ENCODE data around the gene SLC30A10. TPM values are rescaled to one million over a fixed set of nuclear protein-coding genes. Genes with fewer than 3 reads are reported as not detected.
"Not testable (repeated sequence)": the region's sequence is repeated elsewhere in the genome, so short reads cannot be mapped to it uniquely, and the experiment has no call there.

Gene SLC30A10
- total RNA-seq: not detected

DNA sequence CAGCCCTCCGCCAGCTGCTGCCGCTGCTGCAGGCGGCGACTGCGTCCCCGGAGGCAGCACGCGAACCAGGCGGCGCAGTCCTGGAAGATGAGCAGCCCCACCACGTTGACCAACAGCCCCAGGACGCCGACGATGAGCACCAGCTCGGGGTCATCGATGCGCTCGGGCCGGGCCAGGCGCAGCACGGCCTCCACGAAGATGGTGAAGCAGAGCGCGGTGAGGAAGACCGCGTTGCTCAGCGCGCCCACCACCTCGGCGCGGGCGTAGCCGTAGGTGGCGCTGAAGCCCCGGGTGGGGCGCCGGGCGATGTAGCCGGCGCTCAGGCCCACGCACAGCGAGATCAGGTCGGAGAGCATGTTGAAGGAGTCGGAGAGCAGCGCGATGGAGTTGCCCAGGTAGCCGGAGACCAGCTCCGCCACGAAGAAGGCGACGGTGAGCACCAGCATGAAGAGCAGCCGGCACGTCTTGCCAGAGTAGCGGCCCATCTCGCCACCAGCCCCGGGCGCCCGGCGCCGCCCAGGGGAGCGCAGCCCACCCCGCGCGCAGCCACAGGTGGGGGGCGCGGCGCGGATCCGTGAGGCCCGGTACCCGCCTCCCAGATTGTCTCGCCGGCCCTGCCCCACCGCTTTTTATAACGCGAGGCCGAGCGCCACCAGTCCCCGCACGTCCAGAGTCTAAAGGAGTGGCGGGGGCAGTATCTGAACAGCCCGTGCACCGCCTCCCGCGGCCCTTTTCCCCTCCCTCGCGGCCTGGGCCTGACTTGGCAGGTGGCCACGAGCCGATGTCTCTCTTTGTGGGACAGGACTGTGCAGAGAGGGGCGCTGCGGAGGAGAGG lies at the start of gene SLC30A10:
TSS of gene SLC30A10 (minus strand) at position 602 of the 835 bp plus-strand sequence. CDS start at position 485, 117 bp downstream.
- Mint-ChIP-seq H3K27me3 (ENCODE audit: low read depth) (peaks cover 50% of the 10 kb centered on the region), H3K4me1 (ENCODE audit: low read depth) (peaks cover 12% of the 10 kb centered on the region), H3K4me3 (peak within 1 kb of the TSS; percentile 56), H3K9me3 (no peaks in the 10 kb centered on the region), H3K36me3 (ENCODE audit: insufficient read depth) (no peaks in the 10 kb centered on the region)
- ATAC-seq (peak; percentile 54), DNase-seq (no peak)

DNA sequence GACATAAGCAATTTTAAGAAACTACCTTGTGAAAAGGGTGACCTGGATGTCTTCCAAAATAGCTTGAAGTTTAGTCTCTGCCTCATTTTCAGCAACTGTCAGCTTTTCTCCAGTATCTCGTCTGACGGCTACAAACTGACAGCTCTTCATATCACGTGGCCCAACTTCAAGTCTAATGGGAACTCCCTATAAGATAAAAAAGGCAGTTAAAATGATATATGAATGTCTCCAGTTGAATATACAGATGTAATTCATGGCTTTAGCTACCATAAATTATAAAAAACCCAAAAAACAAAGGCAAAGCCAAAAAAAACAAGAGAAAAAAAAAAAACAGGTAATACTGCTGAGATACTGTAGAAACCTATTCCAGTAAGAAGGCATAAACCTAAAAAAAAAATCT lies 44.9 kb upstream of the SLC30A10 start:
- Mint-ChIP-seq H3K4me3 (no peak overlapping the region), H3K4me1 (ENCODE audit: low read depth) (no peaks in the 10 kb centered on the region), H3K9me3 (no peaks in the 10 kb centered on the region), H3K27me3 (ENCODE audit: low read depth) (no peaks in the 10 kb centered on the region), H3K36me3 (ENCODE audit: insufficient read depth) (peaks cover 54% of the 10 kb centered on the region)
- no peak for ATAC-seq
- no peak for DNase-seq

DNA sequence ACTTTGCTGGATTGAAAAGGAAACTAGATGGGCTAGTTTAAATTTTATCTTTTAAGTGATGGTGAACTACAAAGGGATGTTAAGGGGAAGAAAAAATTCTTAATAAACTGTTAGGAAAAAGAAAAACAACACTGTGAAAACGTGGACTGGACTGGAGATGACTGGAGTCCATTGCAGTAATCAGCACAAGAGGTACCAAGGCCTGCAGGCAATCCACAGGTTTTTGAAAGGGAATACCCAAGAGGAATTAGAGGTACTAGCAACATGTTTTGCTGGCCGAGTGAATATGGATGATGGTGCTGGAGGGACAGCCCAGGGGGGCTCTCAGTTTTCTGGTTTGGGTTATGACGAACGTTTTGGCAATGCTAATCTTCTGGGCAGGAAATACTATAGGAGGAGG lies 39.0 kb upstream of the SLC30A10 start:
- H3K27me3 Mint-ChIP-seq (ENCODE audit: low read depth): no peaks in the 10 kb centered on the region
- H3K4me1 Mint-ChIP-seq (ENCODE audit: low read depth): no peaks in the 10 kb centered on the region
- H3K9me3 Mint-ChIP-seq: no peaks in the 10 kb centered on the region
- ATAC-seq: no peak
- no peak for DNase-seq
- H3K36me3 Mint-ChIP-seq (ENCODE audit: insufficient read depth): peaks cover 33% of the 10 kb centered on the region
- H3K4me3 Mint-ChIP-seq: no peak overlapping the region

DNA sequence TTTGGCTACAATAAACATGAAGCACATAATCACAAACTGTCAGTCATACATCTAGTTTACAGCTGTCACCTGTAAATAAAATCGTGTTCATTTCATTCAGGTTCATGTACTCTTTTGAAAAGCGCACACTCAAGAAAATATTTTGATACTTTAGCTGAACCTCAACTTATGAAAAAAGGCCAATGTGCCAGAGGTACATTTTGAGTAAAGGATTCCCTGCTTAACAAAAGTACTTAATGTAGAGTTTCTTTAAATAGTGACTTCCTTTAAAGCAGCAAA lies 37.7 kb upstream of the SLC30A10 start:
- peaks cover 31% of the 10 kb centered on the region for H3K36me3 Mint-ChIP-seq (ENCODE audit: insufficient read depth)
- DNase-seq: no peak
- no peak overlapping the region for H3K4me3 Mint-ChIP-seq
- ATAC-seq: no peak
- H3K27me3 Mint-ChIP-seq (ENCODE audit: low read depth): no peaks in the 10 kb centered on the region
- H3K9me3 Mint-ChIP-seq: no peaks in the 10 kb centered on the region
- H3K4me1 Mint-ChIP-seq (ENCODE audit: low read depth): no peaks in the 10 kb centered on the region

DNA sequence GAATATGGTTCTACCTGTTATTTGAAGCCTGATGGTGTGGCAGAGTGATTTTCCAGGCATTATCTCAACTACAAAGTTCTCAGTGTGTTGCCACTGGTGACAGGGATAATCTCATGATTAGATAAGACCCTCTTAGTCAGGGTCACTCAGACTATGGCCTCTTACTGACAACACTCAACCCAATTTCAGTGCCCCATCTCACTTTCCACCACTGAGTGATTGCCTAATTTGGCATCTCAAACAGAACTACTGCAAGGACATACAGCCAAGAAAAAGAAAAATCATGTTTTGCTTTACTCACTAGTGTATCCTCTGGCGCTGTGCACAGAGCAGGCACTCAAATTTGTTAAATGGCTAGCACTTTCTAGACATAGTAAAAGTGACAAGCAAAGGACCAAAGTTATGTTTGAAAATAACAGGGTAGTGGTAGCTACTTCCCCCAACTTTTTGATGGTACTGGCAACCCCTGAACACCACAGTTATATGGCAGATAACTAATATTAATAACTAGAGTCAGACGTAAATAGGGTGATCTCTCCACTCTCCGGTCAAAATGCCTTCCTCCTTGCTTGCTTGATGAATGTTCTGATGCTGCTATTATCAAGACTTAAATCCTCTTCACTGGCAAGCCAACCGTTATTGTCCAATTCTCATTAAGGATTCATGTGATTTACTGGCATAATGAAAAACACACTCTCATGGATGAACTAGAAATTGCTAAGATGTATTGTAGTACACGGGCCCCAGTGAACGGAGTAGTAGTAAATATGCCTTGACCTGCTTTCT lies 37.1 kb upstream of the SLC30A10 start:
- H3K36me3 Mint-ChIP-seq (ENCODE audit: insufficient read depth): peaks cover 27% of the 10 kb centered on the region
- no peak overlapping the region for H3K4me3 Mint-ChIP-seq
- no peak for ATAC-seq
- H3K27me3 Mint-ChIP-seq (ENCODE audit: low read depth): no peaks in the 10 kb centered on the region
- no peak for DNase-seq
- no peaks in the 10 kb centered on the region for H3K9me3 Mint-ChIP-seq
- H3K4me1 Mint-ChIP-seq (ENCODE audit: low read depth): no peaks in the 10 kb centered on the region

DNA sequence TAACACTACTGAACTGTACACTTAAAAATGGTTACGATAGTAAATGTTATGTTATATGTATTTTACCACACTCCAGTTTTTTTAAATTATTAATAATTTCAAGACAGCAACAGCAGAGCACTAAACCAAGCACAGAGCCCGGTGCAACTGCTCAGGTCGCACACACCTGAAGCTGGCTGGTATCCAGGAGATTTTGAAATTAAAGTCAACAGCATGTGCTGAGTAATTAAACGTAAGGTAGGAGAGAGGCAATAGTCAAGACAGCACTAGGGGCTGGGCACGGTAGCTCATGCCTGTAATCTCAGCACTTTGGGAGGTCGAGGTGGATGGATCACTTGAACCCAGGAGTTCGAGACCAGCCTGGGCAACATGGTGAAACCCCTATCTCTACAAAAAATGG lies 35.1 kb upstream of the SLC30A10 start:
- H3K4me3 Mint-ChIP-seq: no peak overlapping the region
- DNase-seq: no peak
- H3K27me3 Mint-ChIP-seq (ENCODE audit: low read depth): no peaks in the 10 kb centered on the region
- ATAC-seq: no peak
- H3K9me3 Mint-ChIP-seq: no peaks in the 10 kb centered on the region
- H3K36me3 Mint-ChIP-seq (ENCODE audit: insufficient read depth): peaks cover 16% of the 10 kb centered on the region
- no peaks in the 10 kb centered on the region for H3K4me1 Mint-ChIP-seq (ENCODE audit: low read depth)

DNA sequence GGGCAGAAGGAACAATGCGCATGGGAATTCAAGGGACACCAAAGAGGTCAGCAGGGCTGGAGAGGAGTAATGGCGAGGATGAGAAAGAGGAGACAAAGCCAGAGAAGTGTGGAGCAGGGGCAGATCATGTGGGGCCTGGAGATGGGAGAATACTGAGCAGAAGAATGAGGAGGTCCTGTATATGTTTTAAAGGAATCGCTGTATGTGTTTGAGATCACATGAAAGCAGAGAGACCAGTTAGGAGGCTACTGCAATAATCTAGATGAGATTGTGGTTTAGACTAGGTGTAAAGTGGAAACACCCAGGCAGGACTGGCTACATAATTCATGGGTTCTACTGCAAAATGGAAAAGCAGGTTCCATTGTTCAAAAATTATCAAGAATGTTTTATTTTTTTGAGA lies 33.3 kb upstream of the SLC30A10 start:
- H3K4me1 Mint-ChIP-seq (ENCODE audit: low read depth): no peaks in the 10 kb centered on the region
- H3K9me3 Mint-ChIP-seq: no peaks in the 10 kb centered on the region
- no peak for ATAC-seq
- no peaks in the 10 kb centered on the region for H3K27me3 Mint-ChIP-seq (ENCODE audit: low read depth)
- no peak for DNase-seq
- H3K4me3 Mint-ChIP-seq: no peak overlapping the region
- H3K36me3 Mint-ChIP-seq (ENCODE audit: insufficient read depth): no peaks in the 10 kb centered on the region

DNA sequence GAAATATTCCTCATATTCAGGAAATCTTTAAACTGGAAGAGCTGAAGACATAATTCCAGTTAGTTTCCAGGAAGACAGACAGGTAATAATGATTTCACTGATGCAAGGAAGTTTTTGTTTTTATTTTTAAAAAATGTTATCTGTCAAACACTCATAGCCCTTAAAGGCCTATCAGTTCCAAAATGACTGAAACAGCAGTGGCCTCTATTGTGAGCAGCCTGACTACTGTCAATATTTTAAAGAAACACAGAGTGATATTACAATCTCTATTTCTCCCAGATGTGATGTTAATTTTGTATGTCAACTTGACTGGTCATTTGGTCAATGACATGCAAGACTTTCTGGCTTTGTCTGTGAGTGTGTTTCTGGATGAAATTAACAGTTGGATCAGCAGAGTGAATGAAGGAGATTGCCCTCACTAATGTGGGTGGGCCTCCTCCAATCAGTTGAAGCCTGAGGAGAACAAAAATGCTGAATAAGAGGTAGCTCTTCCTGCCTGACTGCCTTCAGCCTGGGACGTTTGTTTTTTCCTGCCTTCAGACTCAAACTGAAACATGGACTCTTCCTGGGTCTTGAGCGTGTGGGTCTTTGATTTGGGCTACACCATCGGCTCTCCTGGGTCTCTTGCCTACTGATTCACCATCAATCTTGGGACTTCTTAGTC lies 31.3 kb upstream of the SLC30A10 start:
- DNase-seq: no peak
- Mint-ChIP-seq H3K4me1 (ENCODE audit: low read depth) (no peaks in the 10 kb centered on the region), H3K36me3 (ENCODE audit: insufficient read depth) (no peaks in the 10 kb centered on the region), H3K9me3 (no peaks in the 10 kb centered on the region), H3K27me3 (ENCODE audit: low read depth) (no peaks in the 10 kb centered on the region), H3K4me3 (no peak overlapping the region)
- ATAC-seq: no peak

DNA sequence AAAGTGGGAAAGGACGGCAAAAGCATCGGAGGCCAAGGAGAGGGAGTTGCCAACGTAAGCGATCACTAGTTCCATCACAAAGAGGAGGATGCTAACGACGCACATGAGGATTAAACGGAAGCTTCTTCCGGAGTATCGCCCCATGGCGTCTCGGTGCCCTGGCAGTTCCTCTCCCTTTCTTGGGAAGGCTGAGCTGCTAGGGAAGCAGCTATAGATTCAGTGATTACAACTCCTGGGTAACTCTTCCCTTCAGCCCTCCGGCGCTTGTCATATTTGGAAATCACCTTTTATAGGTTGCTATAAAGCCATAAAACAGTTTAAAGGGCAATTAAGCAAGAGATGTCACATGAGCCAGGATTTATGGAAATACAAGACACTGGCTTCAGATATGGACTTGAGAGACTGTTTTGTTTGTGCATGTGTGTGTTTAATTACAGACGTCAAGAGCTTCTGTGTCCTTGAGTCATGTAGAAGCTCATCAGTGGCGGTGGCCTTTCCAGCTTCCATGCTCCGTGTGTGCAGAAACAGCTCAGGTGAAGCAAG lies 30.6 kb upstream of the SLC30A10 start:
- Mint-ChIP-seq H3K27me3 (ENCODE audit: low read depth) (no peaks in the 10 kb centered on the region), H3K4me1 (ENCODE audit: low read depth) (no peaks in the 10 kb centered on the region), H3K9me3 (no peaks in the 10 kb centered on the region), H3K4me3 (no peak overlapping the region), H3K36me3 (ENCODE audit: insufficient read depth) (no peaks in the 10 kb centered on the region)
- ATAC-seq (no peak), DNase-seq (no peak)

DNA sequence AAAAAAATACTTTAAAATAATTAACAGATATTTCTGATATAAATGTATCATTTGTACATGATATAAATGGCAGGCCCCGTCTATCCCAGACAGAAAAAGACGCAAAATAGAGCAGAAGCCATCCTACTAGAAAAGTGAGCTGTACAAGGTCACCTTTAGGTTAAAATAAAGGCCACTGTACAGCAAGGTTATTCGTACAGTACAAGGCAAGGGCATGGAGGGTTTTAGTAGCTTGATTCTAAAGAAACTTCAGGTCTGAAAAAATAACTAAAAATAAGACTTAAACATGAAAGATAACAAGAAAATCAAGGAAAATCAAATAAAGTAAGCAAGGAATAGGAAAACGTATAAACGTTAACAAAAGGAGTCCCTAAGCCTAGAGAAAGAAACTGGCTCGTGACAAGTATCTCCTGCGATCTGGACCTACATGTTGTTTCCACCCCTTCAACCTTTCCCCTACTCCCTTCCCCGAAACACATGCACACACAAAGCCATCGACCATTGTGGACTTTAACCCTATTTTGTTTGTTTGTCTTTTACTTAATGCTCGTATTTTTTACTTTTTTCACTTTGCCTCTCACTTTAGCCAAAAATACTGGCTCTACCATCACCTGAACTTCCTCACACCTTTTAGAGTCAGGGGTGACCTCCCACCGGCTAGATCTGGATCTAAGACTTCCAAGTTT lies 26.5 kb upstream of the SLC30A10 start:
- ATAC-seq: no peak
- H3K4me3 Mint-ChIP-seq: no peak overlapping the region
- H3K36me3 Mint-ChIP-seq (ENCODE audit: insufficient read depth): no peaks in the 10 kb centered on the region
- no peak for DNase-seq
- no peaks in the 10 kb centered on the region for H3K27me3 Mint-ChIP-seq (ENCODE audit: low read depth)
- H3K9me3 Mint-ChIP-seq: no peaks in the 10 kb centered on the region
- no peaks in the 10 kb centered on the region for H3K4me1 Mint-ChIP-seq (ENCODE audit: low read depth)

DNA sequence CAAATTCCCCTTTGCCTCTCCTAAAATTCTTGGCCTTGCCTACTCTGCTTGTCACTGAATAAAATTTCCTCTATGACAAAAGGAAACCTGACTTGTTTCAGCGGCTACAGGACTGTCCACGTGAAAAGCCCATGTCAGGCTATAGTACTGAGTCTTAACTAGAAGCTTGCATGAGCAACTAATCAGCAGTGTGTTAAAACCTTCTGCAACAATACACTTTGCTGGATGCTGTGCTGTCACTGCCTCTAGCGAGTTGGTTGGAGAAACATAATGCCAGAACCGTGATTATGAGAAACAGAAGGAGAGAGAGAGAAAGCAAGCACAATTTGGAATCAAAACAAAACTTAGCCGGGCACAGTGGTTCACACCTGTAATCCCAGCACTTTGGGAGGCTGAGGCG lies 25.7 kb upstream of the SLC30A10 start:
- ATAC-seq (no peak), DNase-seq (no peak)
- Mint-ChIP-seq H3K4me3 (no peak overlapping the region), H3K27me3 (ENCODE audit: low read depth) (peaks cover 1% of the 10 kb centered on the region), H3K36me3 (ENCODE audit: insufficient read depth) (no peaks in the 10 kb centered on the region), H3K4me1 (ENCODE audit: low read depth) (no peaks in the 10 kb centered on the region), H3K9me3 (no peaks in the 10 kb centered on the region)

DNA sequence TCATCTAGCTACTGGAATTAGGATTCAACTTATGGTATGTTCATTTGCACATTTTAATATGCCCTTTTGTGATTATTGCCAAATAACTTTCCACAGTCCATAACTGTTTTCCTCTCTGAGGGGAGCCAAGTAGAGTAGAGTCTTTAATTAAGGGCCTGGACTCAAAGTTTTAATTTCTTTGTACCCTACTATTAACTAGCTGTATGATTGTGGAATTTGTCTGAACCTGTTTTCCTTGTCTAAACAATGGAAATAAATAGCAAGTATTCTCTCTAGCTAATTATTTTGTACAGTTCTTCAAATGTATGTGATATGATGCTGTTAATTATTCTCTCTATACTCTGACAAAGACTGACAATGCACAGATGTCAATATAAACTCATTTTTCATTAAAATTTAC lies 24.0 kb upstream of the SLC30A10 start:
- no peaks in the 10 kb centered on the region for H3K9me3 Mint-ChIP-seq
- H3K36me3 Mint-ChIP-seq (ENCODE audit: insufficient read depth): no peaks in the 10 kb centered on the region
- H3K4me3 Mint-ChIP-seq: no peak overlapping the region
- DNase-seq: no peak
- no peak for ATAC-seq
- peaks cover 2% of the 10 kb centered on the region for H3K27me3 Mint-ChIP-seq (ENCODE audit: low read depth)
- no peaks in the 10 kb centered on the region for H3K4me1 Mint-ChIP-seq (ENCODE audit: low read depth)

DNA sequence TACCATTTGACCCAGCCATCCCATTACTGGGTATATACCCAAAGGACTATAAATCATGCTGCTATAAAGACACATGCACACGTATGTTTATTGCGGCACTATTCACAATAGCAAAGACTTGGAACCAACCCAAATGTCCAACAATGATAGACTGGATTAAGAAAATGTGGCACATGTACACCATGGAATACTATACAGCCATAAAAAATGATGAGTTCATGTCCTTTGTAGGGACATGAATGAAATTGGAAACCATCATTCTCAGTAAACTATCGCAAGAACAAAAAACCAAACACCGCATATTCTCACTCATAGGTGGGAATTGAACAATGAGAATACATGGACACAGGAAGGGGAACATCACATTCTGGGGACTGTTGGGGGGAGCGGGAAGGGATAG lies 20.9 kb upstream of the SLC30A10 start:
- not testable (repeated sequence) for H3K36me3 Mint-ChIP-seq (ENCODE audit: insufficient read depth); H3K4me3 Mint-ChIP-seq; DNase-seq; H3K9me3 Mint-ChIP-seq; H3K4me1 Mint-ChIP-seq (ENCODE audit: low read depth); ATAC-seq
- H3K27me3 Mint-ChIP-seq (ENCODE audit: low read depth): peaks cover 10% of the 10 kb centered on the region

DNA sequence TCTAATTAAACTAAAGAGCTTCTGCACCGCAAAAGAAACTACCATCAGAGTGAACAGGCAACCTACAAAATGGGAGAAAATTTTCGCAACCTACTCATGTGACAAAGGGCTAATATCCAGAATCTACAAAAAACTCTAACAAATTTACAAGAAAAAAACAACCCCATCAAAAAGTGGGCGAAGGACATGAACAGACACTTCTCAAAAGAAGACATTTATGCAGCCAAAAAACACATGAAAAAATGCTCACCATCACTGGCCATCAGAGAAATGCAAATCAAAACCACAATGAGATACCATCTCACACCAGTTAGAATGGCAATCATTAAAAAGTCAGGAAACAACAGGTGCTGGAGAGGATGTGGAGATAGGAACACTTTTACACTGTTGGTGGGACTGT lies 20.4 kb upstream of the SLC30A10 start:
- not testable (repeated sequence) for DNase-seq; H3K4me3 Mint-ChIP-seq; H3K4me1 Mint-ChIP-seq (ENCODE audit: low read depth); ATAC-seq; H3K9me3 Mint-ChIP-seq; H3K36me3 Mint-ChIP-seq (ENCODE audit: insufficient read depth)
- H3K27me3 Mint-ChIP-seq (ENCODE audit: low read depth): peaks cover 11% of the 10 kb centered on the region

Measured in activated T-cell treated with anti-CD3 and anti-CD28 coated beads, Interleukin-2, amount 50 U/mL, for 4 hours (primary cell).